ENCODE measurements around the gene TRIM9.

- TF ChIP-seq KDM4B (IDR thresholded peaks at IDR 0.05; ENCODE audit: borderline replicate concordance in 2 of 2, low read depth in 1 of 2) (no peak), SREBF1 (IDR thresholded peaks at IDR 0.05; ENCODE audit: borderline replicate concordance, low read depth, low read length) (no peak), CTCF (IDR thresholded peaks at IDR 0.05 in 2 of 3, conservative IDR thresholded peaks at IDR 0.05 in 1 of 3; ENCODE audit: insufficient read depth in 2 of 3, low read depth in 1 of 3, low read length in 3 of 3) (no peak), XRCC3 (IDR thresholded peaks at IDR 0.05) (no peak), TBL1XR1 (IDR thresholded peaks at IDR 0.05; ENCODE audit: low read length in 2 of 2) (no peak), ATF7 (IDR thresholded peaks at IDR 0.05) (no peak), PKNOX1 (IDR thresholded peaks at IDR 0.05) (no peak), TAF7 (tag; IDR thresholded peaks at IDR 0.05) (no peak), POLR2AphosphoS2 (IDR thresholded peaks at IDR 0.05; ENCODE audit: low read length) (no peak), EP300 (IDR thresholded peaks at IDR 0.05; ENCODE audit: low read length) (no peak)
Observed at GRCh38 chr14:50985859-50986331, 109.0 kb downstream of the TRIM9 start.

Measured in K562 (cell line).